MM.1S (cell line): Measurements from ENCODE around the gene TMPRSS9.

Source experiments
- EZH2 ChIP-seq: fragments of 300-600 bp; sonication (generic); optimal IDR thresholded peaks from 2 replicates; pipeline ENCODE3; 2017; ENCODE audit warnings: low read depth, mild to moderate bottlenecking, antibody characterized with exemption, low read length, mixed read lengths
- TF ChIP-seq, protein P1 (sequence below): fragments of 300-600 bp; sonication (generic); IDR thresholded peaks from 2 replicates; pipeline ENCODE4 v1.5.1; 2016; ENCODE audit warnings: antibody characterized with exemption, low read length, mixed read lengths

DNA sequence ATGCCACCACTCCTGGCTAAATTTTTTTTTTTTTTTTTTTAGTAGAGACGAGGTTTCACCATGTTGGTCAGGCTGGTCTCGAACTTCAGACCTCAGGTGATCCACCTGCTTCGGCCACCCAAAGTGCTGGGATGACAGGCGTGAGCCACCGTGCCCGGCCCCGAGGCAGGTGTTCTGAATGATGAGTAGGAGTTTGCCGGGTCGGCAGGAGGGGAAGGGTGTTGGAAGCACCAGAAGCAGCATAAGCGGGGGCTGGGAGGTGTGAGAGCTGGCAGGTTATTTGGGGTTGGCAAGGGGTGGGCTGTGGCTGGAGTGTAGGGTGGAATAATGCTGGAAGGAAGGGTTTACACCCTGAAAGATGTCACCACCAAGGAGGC is 29.8 kb upstream of the TMPRSS9 start:
- TF ChIP-seq EZH2, result no peak
- TF ChIP-seq, protein P1, sequence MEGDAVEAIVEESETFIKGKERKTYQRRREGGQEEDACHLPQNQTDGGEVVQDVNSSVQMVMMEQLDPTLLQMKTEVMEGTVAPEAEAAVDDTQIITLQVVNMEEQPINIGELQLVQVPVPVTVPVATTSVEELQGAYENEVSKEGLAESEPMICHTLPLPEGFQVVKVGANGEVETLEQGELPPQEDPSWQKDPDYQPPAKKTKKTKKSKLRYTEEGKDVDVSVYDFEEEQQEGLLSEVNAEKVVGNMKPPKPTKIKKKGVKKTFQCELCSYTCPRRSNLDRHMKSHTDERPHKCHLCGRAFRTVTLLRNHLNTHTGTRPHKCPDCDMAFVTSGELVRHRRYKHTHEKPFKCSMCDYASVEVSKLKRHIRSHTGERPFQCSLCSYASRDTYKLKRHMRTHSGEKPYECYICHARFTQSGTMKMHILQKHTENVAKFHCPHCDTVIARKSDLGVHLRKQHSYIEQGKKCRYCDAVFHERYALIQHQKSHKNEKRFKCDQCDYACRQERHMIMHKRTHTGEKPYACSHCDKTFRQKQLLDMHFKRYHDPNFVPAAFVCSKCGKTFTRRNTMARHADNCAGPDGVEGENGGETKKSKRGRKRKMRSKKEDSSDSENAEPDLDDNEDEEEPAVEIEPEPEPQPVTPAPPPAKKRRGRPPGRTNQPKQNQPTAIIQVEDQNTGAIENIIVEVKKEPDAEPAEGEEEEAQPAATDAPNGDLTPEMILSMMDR, result no peak
